B cell (primary cell): ENCODE measurements around the gene DPP4. TPM values are rescaled to one million over a fixed set of nuclear protein-coding genes. Genes with fewer than 3 reads are reported as not detected.

ENCODE experiments used
- ATAC-seq: fragments of 200-7000 bp; cut with Tn5 transposase; one replicate; pipeline ENCODE4 v1.10.0; 2021; ENCODE audit warnings: low read depth, mild to moderate bottlenecking, moderate number of reproducible peaks, moderate library complexity
- CTCF ChIA-PET: fragments of 350-600 bp; sonication (Branson Sonifier 250); formaldehyde crosslinking; loops from one replicate; lab custom pipeline; 2021; ENCODE audit warnings: antibody characterized with exemption, inconsistent platforms; lab: Charles Lee
- POLR2A ChIA-PET: fragments of 350-600 bp; sonication (Branson Sonifier 250); formaldehyde crosslinking; loops from one replicate; lab custom pipeline; 2021; ENCODE audit warnings: antibody characterized with exemption; lab: Charles Lee
- DNase-seq: peaks from one replicate; pipeline ENCODE4 v3.0.0; 2013
- H2AFZ ChIP-seq: 2 replicates; pipeline ENCODE4 v1.6.1; 2012; ENCODE audit warnings: mild to moderate bottlenecking, low read depth, low read length; ENCODE audit not compliant: insufficient read depth, poor library complexity, severe bottlenecking
- H3K27ac ChIP-seq, 2 donors: 1 replicate in 1 of 2; 2 replicates in 1 of 2; pipeline ENCODE4 v1.5.1; 2012 to 2013; ENCODE audit warnings: low read length in 2 of 2, mild to moderate bottlenecking in 2 of 2, moderate library complexity in 1 of 2
- H3K27me3 ChIP-seq, 4 experiments: fragments of 200-600 bp in 1 of 4; sonication (generic) in 1 of 4; replicated peaks in 1 of 4; 1 replicate in 2 of 4; 2 replicates in 2 of 4; pipeline versions ENCODE4 v1.6.1 to v1.7.0; 2013 to 2016; ENCODE audit warnings: low read length in 3 of 4, mild to moderate bottlenecking in 2 of 4, mixed read lengths in 1 of 4, moderate library complexity in 1 of 4; ENCODE audit not compliant: insufficient read depth in 4 of 4, control insufficient read depth in 3 of 4; ENCODE audit errors: control extremely low read depth in 1 of 4
- H3K36me3 ChIP-seq, 2 experiments: replicated peaks in 1 of 2; 1 replicate in 1 of 2; 2 replicates in 1 of 2; pipeline versions ENCODE4 v1.6.1 to v1.7.1; 2013; ENCODE audit warnings: low read length in 1 of 2; ENCODE audit not compliant: insufficient read depth in 2 of 2, control insufficient read depth in 1 of 2; ENCODE audit errors: control extremely low read depth in 1 of 2, extremely low read depth in 1 of 2
- H3K4me1 ChIP-seq, 2 donors: fragments of 200-600 bp in 1 of 2; sonication (generic) in 1 of 2; 1 replicate in 1 of 2; 2 replicates in 1 of 2; pipeline versions ENCODE4 v1.5.1 to v1.6.1; 2013 to 2017; ENCODE audit warnings: low read length in 2 of 2; ENCODE audit not compliant: control insufficient read depth in 2 of 2, insufficient read depth in 2 of 2
- H3K4me2 ChIP-seq: replicated peaks from 2 replicates; pipeline ENCODE3; 2012; ENCODE audit warnings: mild to moderate bottlenecking, low read depth, low read length; ENCODE audit not compliant: poor library complexity, severe bottlenecking
- H3K4me3 ChIP-seq, 5 experiments: fragments of 200-600 bp in 1 of 5; sonication (generic) in 1 of 5; 1 replicate in 3 of 5; 2 replicates in 2 of 5; pipeline versions ENCODE4 v1.5.1 to v1.7.0; 2011 to 2016; ENCODE audit warnings: low read length in 4 of 5, mild to moderate bottlenecking in 4 of 5, low read depth in 2 of 5, control low read depth in 1 of 5, moderate library complexity in 1 of 5; ENCODE audit not compliant: insufficient read depth in 1 of 5; ENCODE audit errors: control extremely low read depth in 1 of 5, extremely low read depth in 1 of 5
- H3K79me2 ChIP-seq: fragments of 200-600 bp; sonication (generic); one replicate; pipeline ENCODE4 v1.6.0; 2016; ENCODE audit warnings: low read length; ENCODE audit not compliant: control insufficient read depth, insufficient read depth
- H3K9ac ChIP-seq: fragments of 200-600 bp; sonication (generic); 2 replicates; pipeline ENCODE4 v1.6.1; 2017; ENCODE audit warnings: mild to moderate bottlenecking, low read length, moderate library complexity
- H3K9me3 ChIP-seq, 3 donors: one replicate each; pipeline versions ENCODE4 v1.6.1 to v1.7.1; 2013; ENCODE audit warnings: low read length in 2 of 3; ENCODE audit not compliant: control insufficient read depth in 2 of 3, insufficient read depth in 1 of 3; ENCODE audit errors: control extremely low read depth in 1 of 3
- H4K20me1 ChIP-seq: 2 replicates; pipeline ENCODE4 v1.6.0; 2012; ENCODE audit warnings: mild to moderate bottlenecking, low read length; ENCODE audit not compliant: insufficient read depth, control insufficient read depth, poor library complexity, severe bottlenecking
- H3K27ac Mint-ChIP-seq: one replicate; pipeline ENCODE4 v1.8.0; 2021; ENCODE audit warnings: mixed read lengths
- H3K27me3 Mint-ChIP-seq: one replicate; pipeline ENCODE4 v1.8.0; 2021; ENCODE audit warnings: mixed read lengths
- H3K4me1 Mint-ChIP-seq: one replicate; pipeline ENCODE4 v1.8.0; 2021; ENCODE audit warnings: mixed read lengths
- H3K4me3 Mint-ChIP-seq: one replicate; pipeline ENCODE4 v1.8.0; 2021; ENCODE audit warnings: mixed read lengths
- H3K9me3 Mint-ChIP-seq: one replicate; pipeline ENCODE4 v1.8.0; 2022; ENCODE audit warnings: mixed read lengths; ENCODE audit not compliant: insufficient read depth
- EZH2 ChIP-seq: IDR thresholded peaks from 2 replicates; pipeline ENCODE4 v1.6.1; 2012; ENCODE audit warnings: borderline replicate concordance, low read depth, mild to moderate bottlenecking, moderate library complexity, low read length; ENCODE audit not compliant: insufficient read depth, poor library complexity, severe bottlenecking
- WGBS: methylation state at CpG from one replicate; pipeline ENCODE4 v1.1.5; 2013; ENCODE audit warnings: missing lambda C conversion rate; ENCODE audit not compliant: insufficient coverage; 5-methylcytosine and 5-hydroxymethylcytosine counted together
- intact Hi-C: fragments of 100-400 bp; cut with micrococcal nuclease; formaldehyde crosslinking; loops from one replicate; pipeline ENCODE4 v1.10.0; 2022
- polyA plus RNA-seq: library from polyadenylated mRNA; depleted of rRNA; stranded (reverse); fragments of >200 nt; gene quantifications from 2 replicates; pipeline ENCODE4 v1.2.3, GENCODE V29; 2012
- total RNA-seq, 2 donors: library from RNA; stranded (reverse); fragments of 120-200 nt in 1 of 2; gene quantifications; 1 replicate in 1 of 2; 2 replicates in 1 of 2; pipeline versions ENCODE4 v1.2.3 to v1.2.4, GENCODE V29; 2013 to 2022
- TF ChIP-seq, protein P1 (sequence below): fragments of 200-600 bp; IDR thresholded peaks from one replicate; pipeline ENCODE4 v1.8.0; 2022; ENCODE audit warnings: antibody characterized with exemption, mild to moderate bottlenecking

Gene DPP4
- total and polyA plus RNA-seq, 2 donors (not counting 1 experiment from before 2014, with no cell fraction given), result 0.18 to 1.2 TPM

DNA sequence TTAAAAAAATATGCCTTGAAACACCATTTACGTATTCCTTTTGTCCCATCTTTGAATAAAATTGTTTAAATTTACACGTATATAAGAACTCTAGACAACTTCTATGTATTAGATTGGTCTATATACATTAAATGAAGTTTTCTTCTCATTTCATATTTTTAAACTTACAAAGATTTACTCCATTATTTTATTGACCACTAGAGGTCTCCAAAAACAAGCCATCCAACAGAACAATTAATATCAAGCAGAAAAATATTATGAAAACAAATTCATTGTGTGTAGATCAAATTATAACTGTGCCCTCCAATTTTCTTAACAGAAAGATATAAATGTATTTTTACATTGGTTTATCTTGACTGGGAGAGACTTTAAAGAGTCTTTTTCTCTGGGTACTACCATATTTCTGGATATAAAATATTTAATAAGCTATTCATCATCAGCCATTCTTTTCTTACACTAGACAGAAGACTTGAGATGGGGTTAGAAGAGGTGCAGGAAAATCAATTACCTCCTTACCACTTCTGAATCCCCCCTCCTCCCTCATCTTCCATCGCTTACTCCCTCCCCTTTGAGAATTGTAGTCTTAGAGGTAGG lies 66.5 kb downstream of the DPP4 start:
- no peaks in the 10 kb centered on the region for H3K9me3 Mint-ChIP-seq
- Histone ChIP-seq H3K4me3 (no peak overlapping the region), H3K79me2 (no peaks in the 10 kb centered on the region), H3K27me3 (no peaks in the 10 kb centered on the region), H3K4me2 (no peak overlapping the region), H3K9me3 (no peaks in the 10 kb centered on the region), H3K27ac (no peak overlapping the region), H3K36me3 (no peaks in the 10 kb centered on the region), H3K4me1 (no peaks in the 10 kb centered on the region), H2AFZ (no peak overlapping the region), H4K20me1 (no peaks in the 10 kb centered on the region), H3K9ac (no peak overlapping the region)
- no peak for TF ChIP-seq EZH2
- TF ChIP-seq, protein P1, sequence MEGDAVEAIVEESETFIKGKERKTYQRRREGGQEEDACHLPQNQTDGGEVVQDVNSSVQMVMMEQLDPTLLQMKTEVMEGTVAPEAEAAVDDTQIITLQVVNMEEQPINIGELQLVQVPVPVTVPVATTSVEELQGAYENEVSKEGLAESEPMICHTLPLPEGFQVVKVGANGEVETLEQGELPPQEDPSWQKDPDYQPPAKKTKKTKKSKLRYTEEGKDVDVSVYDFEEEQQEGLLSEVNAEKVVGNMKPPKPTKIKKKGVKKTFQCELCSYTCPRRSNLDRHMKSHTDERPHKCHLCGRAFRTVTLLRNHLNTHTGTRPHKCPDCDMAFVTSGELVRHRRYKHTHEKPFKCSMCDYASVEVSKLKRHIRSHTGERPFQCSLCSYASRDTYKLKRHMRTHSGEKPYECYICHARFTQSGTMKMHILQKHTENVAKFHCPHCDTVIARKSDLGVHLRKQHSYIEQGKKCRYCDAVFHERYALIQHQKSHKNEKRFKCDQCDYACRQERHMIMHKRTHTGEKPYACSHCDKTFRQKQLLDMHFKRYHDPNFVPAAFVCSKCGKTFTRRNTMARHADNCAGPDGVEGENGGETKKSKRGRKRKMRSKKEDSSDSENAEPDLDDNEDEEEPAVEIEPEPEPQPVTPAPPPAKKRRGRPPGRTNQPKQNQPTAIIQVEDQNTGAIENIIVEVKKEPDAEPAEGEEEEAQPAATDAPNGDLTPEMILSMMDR, result peak; percentile 90
- ChIA-PET CTCF (interaction anchor here (0.6 to 1.5 kb wide), 12 partner anchors 8 to 290 kb away, joined by 3 to 12 read pairs (median 4); no protein-coding TSS in a partner anchor), POLR2A (no interaction called here)
- no peak overlapping the region for H3K27ac Mint-ChIP-seq
- ATAC-seq (no peak), DNase-seq (peak; percentile 20)
- no peaks in the 10 kb centered on the region for H3K27me3 Mint-ChIP-seq
- H3K4me3 Mint-ChIP-seq, result no peak overlapping the region
- no CpG with 5 or more reads among the region's 3 CpGs for WGBS
- no peaks in the 10 kb centered on the region for H3K4me1 Mint-ChIP-seq
- intact Hi-C loops, result no loop called here

DNA sequence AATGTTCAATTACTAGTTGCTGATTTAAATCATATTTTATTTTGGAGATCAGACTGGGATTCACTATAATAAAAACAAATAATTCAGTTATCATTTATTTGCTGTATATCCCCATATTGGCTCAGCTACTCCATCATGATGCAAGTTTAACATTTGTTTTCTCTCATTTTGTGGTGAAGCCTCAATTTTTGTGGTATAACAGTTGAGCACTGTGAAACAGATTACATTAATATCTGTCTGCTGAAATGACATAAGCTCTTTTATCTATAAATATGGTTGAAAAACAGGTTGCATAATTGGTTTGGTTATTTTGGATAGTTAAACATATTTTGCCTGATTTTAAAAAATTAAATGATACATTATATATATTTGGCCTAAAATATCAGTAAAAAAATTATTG lies 67.7 kb downstream of the DPP4 start:
- no peak for TF ChIP-seq EZH2
- TF ChIP-seq, protein P1, result no peak
- no peaks in the 10 kb centered on the region for H3K79me2 ChIP-seq
- H3K4me1 ChIP-seq, result no peaks in the 10 kb centered on the region
- no peaks in the 10 kb centered on the region for H3K4me1 Mint-ChIP-seq
- CTCF ChIA-PET, result interaction anchor here (0.9 kb wide), 1 partner anchor 117 kb away, joined by 3 read pairs; no protein-coding TSS in a partner anchor
- ATAC-seq (no peak), DNase-seq (no peak)
- POLR2A ChIA-PET, result no interaction called here
- no peaks in the 10 kb centered on the region for H4K20me1 ChIP-seq
- no peaks in the 10 kb centered on the region for H3K9me3 ChIP-seq
- no peak overlapping the region for H3K9ac ChIP-seq
- no peaks in the 10 kb centered on the region for H3K27me3 ChIP-seq
- H3K36me3 ChIP-seq, result no peaks in the 10 kb centered on the region
- no peak overlapping the region for H3K27ac Mint-ChIP-seq
- H2AFZ ChIP-seq, result no peak overlapping the region
- H3K4me3 ChIP-seq, result no peak overlapping the region
- no peaks in the 10 kb centered on the region for H3K27me3 Mint-ChIP-seq
- no peak overlapping the region for H3K4me2 ChIP-seq
- H3K27ac ChIP-seq, result no peak overlapping the region
- no peak overlapping the region for H3K4me3 Mint-ChIP-seq
- intact Hi-C loops, result no loop called here
- H3K9me3 Mint-ChIP-seq, result no peaks in the 10 kb centered on the region
